ENCODE results near the gene ZCCHC14. TPM values are rescaled to one million over a fixed set of nuclear protein-coding genes. Genes with fewer than 3 reads are reported as not detected.

The ZCCHC14 gene
- total RNA-seq, result 1 to 10 TPM; 4.2 to 5.0 TPM

DNA sequence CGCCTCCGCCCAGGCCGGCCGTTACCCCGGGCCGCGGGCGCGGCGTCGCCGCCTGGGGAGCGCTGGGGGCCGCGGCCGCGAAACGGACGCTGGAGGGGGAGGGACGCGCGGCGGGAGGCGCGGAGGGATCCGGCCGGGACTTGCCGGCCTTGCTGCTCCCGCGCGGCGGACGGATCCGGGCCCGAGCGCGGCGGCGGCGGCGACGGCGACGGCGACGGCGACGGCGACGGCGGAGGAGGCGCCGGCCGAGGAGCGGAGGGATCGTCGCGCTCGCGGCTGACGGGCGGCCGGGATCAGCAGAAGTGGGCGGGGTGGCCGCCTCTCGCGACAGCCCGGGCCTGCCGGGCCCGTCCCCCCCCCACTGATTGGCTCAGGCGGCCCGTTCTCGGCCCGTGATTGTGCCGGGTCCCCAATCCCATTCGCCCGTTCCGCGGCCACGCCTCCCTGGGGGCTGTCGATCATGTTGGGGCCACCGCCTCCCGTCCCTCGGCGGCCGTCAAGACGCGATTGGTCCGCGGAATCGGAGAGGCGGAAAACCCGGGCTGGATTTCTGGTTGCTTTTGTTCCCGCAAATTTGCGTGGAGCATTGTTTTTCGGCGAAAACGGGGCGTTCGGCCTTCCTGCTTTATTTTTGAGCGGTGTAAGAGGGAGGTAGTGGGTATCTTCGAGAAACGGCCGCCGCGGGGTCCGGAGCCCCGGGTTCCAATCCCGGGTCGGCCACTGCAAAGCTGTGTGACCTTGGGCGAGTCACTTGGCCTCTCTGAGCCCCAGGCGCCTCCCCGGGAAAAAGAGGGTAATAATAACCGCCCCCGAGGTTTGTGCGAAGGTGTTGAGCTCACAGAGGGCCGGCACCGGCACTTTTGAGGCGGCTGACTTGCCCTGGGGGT lies at the start of gene ZCCHC14:
TSS of gene ZCCHC14 (minus strand) at position 304 of the 887 bp plus-strand sequence. CDS start 786 bp downstream, outside the sequence.
- peaks cover 47% of the 10 kb centered on the region for H3K4me1 Mint-ChIP-seq
- peak within 1 kb of the TSS; percentile 79 for H3K4me3 Mint-ChIP-seq
- peak within 1 kb of the TSS; percentile 58 for H3K27ac Mint-ChIP-seq
- peaks cover 43% of the 10 kb centered on the region for H3K27me3 Mint-ChIP-seq
- no peaks in the 10 kb centered on the region for H3K9me3 Mint-ChIP-seq
- peak; percentile 99 for DNase-seq
- H3K36me3 Mint-ChIP-seq (ENCODE audit: low read depth), result no peaks in the 10 kb centered on the region
- ChIA-PET CTCF (interaction anchor here (0.7 kb wide), 1 partner anchor 286 kb away, joined by 3 read pairs; no protein-coding TSS in a partner anchor), POLR2A (interaction anchor here (0.6 kb wide), 1 partner anchor 176 kb away, joined by 3 read pairs; the partner anchor contains the start of gene C16orf95)

GRCh38 chr16:87541872-87542234 lies 49.0 kb upstream of the ZCCHC14 start:
- Mint-ChIP-seq H3K27me3 (peaks cover 24% of the 10 kb centered on the region), H3K27ac (no peak overlapping the region), H3K36me3 (ENCODE audit: low read depth) (no peaks in the 10 kb centered on the region), H3K4me3 (no peak overlapping the region), H3K4me1 (peaks cover 7% of the 10 kb centered on the region), H3K9me3 (peaks cover 4% of the 10 kb centered on the region)
- no peak for DNase-seq
- POLR2A ChIA-PET, result no interaction called here
- CTCF ChIA-PET, result no interaction called here

DNA sequence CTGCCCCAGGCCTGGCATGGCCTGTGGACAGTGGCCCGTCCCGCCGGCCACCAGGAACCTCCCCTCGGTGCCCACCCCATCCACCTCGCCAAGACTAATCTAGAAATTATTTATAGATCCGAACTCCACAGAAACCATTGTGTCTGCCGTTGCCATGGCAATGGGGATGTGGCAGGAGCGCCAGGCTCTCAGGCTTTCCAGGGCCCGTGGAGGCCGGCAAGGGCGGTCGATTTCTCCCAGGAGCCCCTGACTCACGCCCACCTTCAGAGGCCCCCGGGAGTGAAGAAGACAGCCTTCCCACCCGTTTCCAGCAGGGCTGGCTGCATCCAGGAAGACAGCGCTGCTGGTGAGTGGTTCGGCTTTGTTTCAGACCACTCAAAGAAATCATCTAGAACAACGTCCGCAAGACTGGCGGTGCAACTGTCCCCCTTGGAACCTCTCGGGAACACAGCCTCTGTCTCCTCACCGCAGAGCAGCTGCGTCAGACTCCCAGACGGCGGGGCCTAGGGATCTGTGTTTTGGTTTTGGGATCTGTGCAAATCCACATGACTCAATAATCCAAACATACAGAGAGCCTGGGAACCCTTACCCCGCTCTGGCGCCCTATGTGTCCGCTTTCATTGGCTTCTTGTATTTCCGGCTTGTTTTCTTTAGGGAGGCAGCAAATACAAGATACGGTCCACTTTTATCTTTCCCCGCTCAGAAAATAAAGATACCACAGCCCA lies 48.5 kb upstream of the ZCCHC14 start:
- H3K27me3 Mint-ChIP-seq, result peaks cover 24% of the 10 kb centered on the region
- CTCF ChIA-PET, result no interaction called here
- no peak overlapping the region for H3K4me3 Mint-ChIP-seq
- POLR2A ChIA-PET, result no interaction called here
- peaks cover 4% of the 10 kb centered on the region for H3K9me3 Mint-ChIP-seq
- no peak for DNase-seq
- H3K27ac Mint-ChIP-seq, result no peak overlapping the region
- peaks cover 7% of the 10 kb centered on the region for H3K4me1 Mint-ChIP-seq
- H3K36me3 Mint-ChIP-seq (ENCODE audit: low read depth), result no peaks in the 10 kb centered on the region

GRCh38 chr16:87540897-87541146 lies 48.0 kb upstream of the ZCCHC14 start:
- no peak overlapping the region for H3K27ac Mint-ChIP-seq
- POLR2A ChIA-PET, result no interaction called here
- CTCF ChIA-PET, result no interaction called here

DNA sequence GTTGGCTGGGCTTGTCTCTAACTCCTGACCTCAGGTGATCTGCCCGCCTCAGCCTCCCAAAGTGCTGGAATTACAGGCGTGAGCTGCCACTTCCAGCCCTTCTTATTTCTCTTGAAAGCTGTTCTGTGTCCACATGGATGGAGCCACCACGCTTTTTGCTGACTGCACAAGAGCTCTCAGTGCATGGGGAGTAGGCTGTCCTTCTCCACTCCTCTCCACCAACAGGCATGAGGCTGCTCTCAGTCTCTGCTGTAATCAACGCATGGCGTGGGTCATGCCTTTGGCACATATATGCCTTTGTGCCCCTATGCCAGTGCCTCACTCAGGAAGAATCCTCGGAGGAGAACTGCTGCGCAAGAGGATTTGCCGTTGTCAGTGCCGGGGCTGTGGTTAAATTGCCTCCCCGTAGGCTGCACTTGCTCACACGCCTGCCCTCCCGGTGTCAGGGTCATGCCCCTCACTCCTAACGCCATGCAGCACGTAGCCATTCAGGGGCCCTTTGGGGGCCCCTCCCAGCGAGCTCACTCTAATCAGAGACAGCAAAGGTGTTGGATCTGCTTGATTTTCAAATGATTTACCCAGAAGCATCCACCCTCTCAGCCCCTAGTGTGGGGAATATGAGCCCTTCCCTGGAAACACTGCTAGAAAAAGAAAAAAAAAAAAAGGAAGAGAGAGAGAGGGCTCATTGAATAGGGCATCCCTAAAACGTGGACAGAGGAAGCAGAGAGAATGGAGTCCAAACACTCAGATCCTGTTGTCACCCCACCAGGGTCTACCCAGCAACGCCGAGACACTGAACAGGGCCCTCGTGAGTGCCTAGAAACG lies 47.5 kb upstream of the ZCCHC14 start:
- H3K27me3 Mint-ChIP-seq, result peaks cover 24% of the 10 kb centered on the region
- no peaks in the 10 kb centered on the region for H3K9me3 Mint-ChIP-seq
- H3K27ac Mint-ChIP-seq, result no peak overlapping the region
- POLR2A ChIA-PET, result no interaction called here
- peaks cover 7% of the 10 kb centered on the region for H3K4me1 Mint-ChIP-seq
- no peak overlapping the region for H3K4me3 Mint-ChIP-seq
- H3K36me3 Mint-ChIP-seq (ENCODE audit: low read depth), result no peaks in the 10 kb centered on the region
- CTCF ChIA-PET, result interaction anchor here (0.7 kb wide), 1 partner anchor 16 kb away, joined by 3 read pairs; no protein-coding TSS in a partner anchor
- no peak for DNase-seq

More at GRCh38 chr16:87540897-87541146, 48.0 kb upstream of the ZCCHC14 start:
- Mint-ChIP-seq H3K36me3 (ENCODE audit: low read depth) (no peaks in the 10 kb centered on the region), H3K9me3 (peaks cover 2% of the 10 kb centered on the region), H3K4me1 (peaks cover 7% of the 10 kb centered on the region), H3K4me3 (no peak overlapping the region), H3K27me3 (peaks cover 24% of the 10 kb centered on the region)
- DNase-seq, result no peak

- peaks cover 5% of the 10 kb centered on the region for H3K4me1 Mint-ChIP-seq
- no peak overlapping the region for H3K27ac Mint-ChIP-seq
- no peaks in the 10 kb centered on the region for H3K9me3 Mint-ChIP-seq
- DNase-seq, result no peak
- ChIA-PET CTCF (interaction anchor here (0.6 kb wide), 1 partner anchor 476 kb away, joined by 3 read pairs; no protein-coding TSS in a partner anchor), POLR2A (no interaction called here)
- H3K36me3 Mint-ChIP-seq (ENCODE audit: low read depth), result no peaks in the 10 kb centered on the region
- H3K4me3 Mint-ChIP-seq, result no peak overlapping the region
- H3K27me3 Mint-ChIP-seq, result peaks cover 21% of the 10 kb centered on the region
These were observed 46.3 kb upstream of the ZCCHC14 start for GRCh38 chr16:87539113-87539512.

DNA sequence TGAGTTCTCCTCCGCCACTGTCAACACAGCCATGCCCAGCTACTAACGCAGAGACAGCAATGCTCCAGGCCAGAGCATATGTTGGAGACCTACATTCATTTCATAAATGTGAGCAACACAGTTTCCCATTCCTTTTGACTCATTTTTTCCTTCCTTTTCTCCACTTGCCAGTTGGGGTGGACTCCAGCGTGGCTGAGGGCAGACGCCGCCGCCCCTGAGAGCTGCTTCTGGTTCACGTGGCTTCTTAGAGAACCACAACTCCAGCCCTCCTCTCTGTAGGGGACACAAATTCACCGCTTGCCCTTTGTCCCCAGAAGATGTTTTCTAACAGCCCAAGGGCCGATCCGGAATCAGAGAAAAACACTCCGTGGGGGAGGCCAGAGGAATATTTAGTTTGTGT lies 45.8 kb upstream of the ZCCHC14 start:
- CTCF ChIA-PET, result interaction anchor here (0.6 kb wide), 1 partner anchor 476 kb away, joined by 3 read pairs; no protein-coding TSS in a partner anchor
- Mint-ChIP-seq H3K4me1 (peaks cover under 1% of the 10 kb centered on the region), H3K27ac (no peak overlapping the region), H3K9me3 (no peaks in the 10 kb centered on the region), H3K36me3 (ENCODE audit: low read depth) (no peaks in the 10 kb centered on the region), H3K27me3 (peaks cover 21% of the 10 kb centered on the region), H3K4me3 (no peak overlapping the region)
- DNase-seq, result no peak
- POLR2A ChIA-PET, result no interaction called here

- Mint-ChIP-seq H3K4me3 (no peak overlapping the region), H3K4me1 (no peaks in the 10 kb centered on the region), H3K27me3 (peaks cover 23% of the 10 kb centered on the region), H3K9me3 (no peaks in the 10 kb centered on the region), H3K27ac (no peak overlapping the region), H3K36me3 (ENCODE audit: low read depth) (no peaks in the 10 kb centered on the region)
- DNase-seq, result no peak
- CTCF ChIA-PET, result no interaction called here
- POLR2A ChIA-PET, result no interaction called here
These were observed 45.3 kb upstream of the ZCCHC14 start for GRCh38 chr16:87538160-87538559.

GRCh38 chr16:87536795-87537142 lies 43.9 kb upstream of the ZCCHC14 start:
- Mint-ChIP-seq H3K9me3 (peaks cover under 1% of the 10 kb centered on the region), H3K4me1 (no peaks in the 10 kb centered on the region), H3K27ac (no peak overlapping the region), H3K36me3 (ENCODE audit: low read depth) (no peaks in the 10 kb centered on the region), H3K27me3 (peaks cover 28% of the 10 kb centered on the region), H3K4me3 (no peak overlapping the region)
- ChIA-PET CTCF (no interaction called here), POLR2A (no interaction called here)
- no peak for DNase-seq

- Mint-ChIP-seq H3K4me3 (no peak overlapping the region), H3K9me3 (peaks cover 2% of the 10 kb centered on the region), H3K27me3 (peaks cover 30% of the 10 kb centered on the region), H3K36me3 (ENCODE audit: low read depth) (no peaks in the 10 kb centered on the region), H3K27ac (no peak overlapping the region), H3K4me1 (no peaks in the 10 kb centered on the region)
- no peak for DNase-seq
- ChIA-PET POLR2A (no interaction called here), CTCF (no interaction called here)
These were observed 43.3 kb upstream of the ZCCHC14 start for GRCh38 chr16:87535855-87536794.

GRCh38 chr16:87535457-87535854 lies 42.6 kb upstream of the ZCCHC14 start:
- H3K4me3 Mint-ChIP-seq, result no peak overlapping the region
- H3K9me3 Mint-ChIP-seq, result peaks cover 2% of the 10 kb centered on the region
- POLR2A ChIA-PET, result no interaction called here
- peaks cover 32% of the 10 kb centered on the region for H3K27me3 Mint-ChIP-seq
- H3K4me1 Mint-ChIP-seq, result no peaks in the 10 kb centered on the region
- no peak overlapping the region for H3K27ac Mint-ChIP-seq
- H3K36me3 Mint-ChIP-seq (ENCODE audit: low read depth), result no peaks in the 10 kb centered on the region
- DNase-seq, result no peak
- CTCF ChIA-PET, result no interaction called here

DNA sequence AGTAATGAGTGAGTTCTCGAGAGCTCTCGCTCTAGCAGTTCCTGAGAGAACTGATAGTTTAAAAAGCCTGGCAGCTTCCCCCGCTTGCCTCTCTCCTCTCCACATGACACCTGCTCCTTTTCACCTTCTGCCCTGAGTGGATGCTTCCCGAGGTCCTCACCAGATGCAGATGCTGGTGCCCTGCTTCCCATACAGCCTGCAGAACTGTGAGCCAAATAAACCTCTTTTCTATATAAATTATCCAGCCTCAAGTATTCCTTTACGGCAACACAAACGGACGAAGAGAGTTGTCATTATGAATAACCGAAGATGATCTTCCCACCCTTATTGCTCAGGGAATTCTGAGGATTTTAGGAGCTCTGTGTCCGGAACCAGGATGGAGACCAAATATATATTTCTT lies 41.9 kb upstream of the ZCCHC14 start:
- Mint-ChIP-seq H3K9me3 (peaks cover 4% of the 10 kb centered on the region), H3K36me3 (ENCODE audit: low read depth) (no peaks in the 10 kb centered on the region), H3K27ac (no peak overlapping the region), H3K4me1 (no peaks in the 10 kb centered on the region), H3K27me3 (peaks cover 30% of the 10 kb centered on the region), H3K4me3 (no peak overlapping the region)
- ChIA-PET POLR2A (no interaction called here), CTCF (no interaction called here)
- no peak for DNase-seq
